HUES64 (cell line): ENCODE measurements around the gene NTF3. TPM values are rescaled to one million over a fixed set of nuclear protein-coding genes. Genes with fewer than 3 reads are reported as not detected.

Source experiments
- H3K27ac ChIP-seq: 2 replicates; pipeline ENCODE4 v1.7.0; 2013; ENCODE audit warnings: low read depth, low read length, inconsistent platforms
- H3K27me3 ChIP-seq: 2 replicates; pipeline ENCODE4 v1.6.1; 2013; ENCODE audit warnings: mild to moderate bottlenecking, low read length; ENCODE audit not compliant: insufficient read depth
- H3K36me3 ChIP-seq: 2 replicates; pipeline ENCODE4 v1.6.1; 2013; ENCODE audit warnings: mild to moderate bottlenecking, low read length; ENCODE audit not compliant: insufficient read depth
- H3K4me1 ChIP-seq: 2 replicates; pipeline ENCODE4 v1.6.1; 2013; ENCODE audit warnings: mild to moderate bottlenecking, low read length, moderate library complexity; ENCODE audit not compliant: insufficient read depth
- H3K4me3 ChIP-seq: 2 replicates; pipeline ENCODE4 v1.5.1; 2013; ENCODE audit warnings: mild to moderate bottlenecking, low read length, moderate library complexity
- H3K9ac ChIP-seq: 2 replicates; pipeline ENCODE4 v1.6.1; 2013; ENCODE audit warnings: mild to moderate bottlenecking, low read depth, low read length
- H3K9me3 ChIP-seq: 2 replicates; pipeline ENCODE4 v1.6.1; 2013; ENCODE audit warnings: low read depth, low read length; ENCODE audit not compliant: insufficient read depth
- whole genome bisulfite sequencing: fragments of 150-250, 120-280 bp; methylation state at CpG from one replicate; pipeline ENCODE4 v1.1.7; 2013; ENCODE audit warnings: missing lambda C conversion rate; 5-methylcytosine and 5-hydroxymethylcytosine counted together
- polyA plus RNA-seq, 2 experiments: library from polyadenylated mRNA; stranded (reverse); fragments of 50-300 nt; gene quantifications; one replicate each; pipeline ENCODE4 v1.2.3, GENCODE V29; 2013

The NTF3 gene
- polyA plus RNA-seq (2013, experiment 1 of 2) = 1.8 TPM
- polyA plus RNA-seq (2013, experiment 2 of 2) = 1.8 TPM

GRCh38 chr12:5432011-5432400 is at the start of gene NTF3:
Gene NTF3 (plus strand): TSS chr12:5432108. CDS start chr12:5432325, 217 bp downstream.
- WGBS = under 1% methylated on average over 34 of the region's 34 CpGs
- Histone ChIP-seq H3K36me3 (no peaks in the 10 kb centered on the region), H3K27ac (no peak within 1 kb of the TSS), H3K9me3 (no peaks in the 10 kb centered on the region), H3K4me1 (peaks cover 26% of the 10 kb centered on the region), H3K4me3 (peak within 1 kb of the TSS; percentile 64), H3K27me3 (peaks cover 81% of the 10 kb centered on the region), H3K9ac (peak within 1 kb of the TSS; percentile 43)

GRCh38 chr12:5384015-5384414 is 47.9 kb upstream of the NTF3 start:
- Histone ChIP-seq H3K36me3 (no peaks in the 10 kb centered on the region), H3K4me3 (no peak overlapping the region), H3K9me3 (no peaks in the 10 kb centered on the region), H3K9ac (no peak overlapping the region), H3K4me1 (no peaks in the 10 kb centered on the region; the same call in 1 of the 2 replicates), H3K27ac (no peak overlapping the region), H3K27me3 (no peaks in the 10 kb centered on the region)
- WGBS = 79% methylated on average over 4 of the region's 4 CpGs

GRCh38 chr12:5388581-5389535 is 43.0 kb upstream of the NTF3 start:
- Histone ChIP-seq H3K9me3 (no peaks in the 10 kb centered on the region), H3K27me3 (no peaks in the 10 kb centered on the region), H3K27ac (no peak overlapping the region), H3K4me1 (no peaks in the 10 kb centered on the region), H3K4me3 (no peak overlapping the region), H3K36me3 (no peaks in the 10 kb centered on the region), H3K9ac (no peak overlapping the region)
- WGBS = 94% methylated on average over 5 of the region's 5 CpGs

- Histone ChIP-seq H3K4me1 (no peaks in the 10 kb centered on the region; the same call in 1 of the 2 replicates), H3K36me3 (no peaks in the 10 kb centered on the region), H3K9me3 (no peaks in the 10 kb centered on the region), H3K27me3 (no peaks in the 10 kb centered on the region), H3K4me3 (no peak overlapping the region), H3K9ac (no peak overlapping the region), H3K27ac (no peak overlapping the region)
- WGBS = 94% methylated on average over 6 of the region's 6 CpGs
These were observed 41.6 kb upstream of the NTF3 start for GRCh38 chr12:5390174-5390799.

- Histone ChIP-seq H3K9me3 (no peaks in the 10 kb centered on the region), H3K9ac (no peak overlapping the region), H3K4me3 (no peak overlapping the region), H3K36me3 (no peaks in the 10 kb centered on the region), H3K4me1 (no peaks in the 10 kb centered on the region; the same call in 1 of the 2 replicates), H3K27ac (no peak overlapping the region), H3K27me3 (no peaks in the 10 kb centered on the region)
- WGBS = 100% methylated on average over 1 of the region's 2 CpGs
These were observed 40.3 kb upstream of the NTF3 start for GRCh38 chr12:5391653-5392052.

GRCh38 chr12:5392961-5393360 is 38.9 kb upstream of the NTF3 start:
- Histone ChIP-seq H3K4me3 (no peak overlapping the region), H3K27me3 (no peaks in the 10 kb centered on the region), H3K9ac (no peak overlapping the region), H3K27ac (no peak overlapping the region), H3K9me3 (no peaks in the 10 kb centered on the region), H3K4me1 (no peaks in the 10 kb centered on the region; the same call in 1 of the 2 replicates), H3K36me3 (no peaks in the 10 kb centered on the region)
- WGBS = 84% methylated on average over 5 of the region's 5 CpGs

GRCh38 chr12:5395443-5396271 is 36.3 kb upstream of the NTF3 start:
- Histone ChIP-seq H3K27me3 (no peaks in the 10 kb centered on the region), H3K27ac (no peak overlapping the region), H3K36me3 (no peaks in the 10 kb centered on the region), H3K9me3 (no peaks in the 10 kb centered on the region), H3K4me1 (no peaks in the 10 kb centered on the region; the same call in 1 of the 2 replicates), H3K9ac (no peak overlapping the region), H3K4me3 (no peak overlapping the region)
- whole genome bisulfite sequencing = 82% methylated on average over 13 of the region's 13 CpGs

GRCh38 chr12:5396541-5396940 is 35.4 kb upstream of the NTF3 start:
- Histone ChIP-seq H3K4me3 (no peak overlapping the region), H3K4me1 (no peaks in the 10 kb centered on the region; the same call in 1 of the 2 replicates), H3K9me3 (no peaks in the 10 kb centered on the region), H3K27me3 (no peaks in the 10 kb centered on the region), H3K27ac (no peak overlapping the region), H3K9ac (no peak overlapping the region), H3K36me3 (no peaks in the 10 kb centered on the region)
- 80% methylated on average over 1 of the region's 1 CpG for WGBS

GRCh38 chr12:5399266-5399665 is 32.6 kb upstream of the NTF3 start:
- Histone ChIP-seq H3K27me3 (no peaks in the 10 kb centered on the region), H3K4me3 (no peak overlapping the region), H3K9ac (no peak overlapping the region), H3K4me1 (no peaks in the 10 kb centered on the region; the same call in 1 of the 2 replicates), H3K36me3 (no peaks in the 10 kb centered on the region), H3K27ac (no peak overlapping the region), H3K9me3 (no peaks in the 10 kb centered on the region)
- WGBS = 93% methylated on average over 2 of the region's 2 CpGs

GRCh38 chr12:5402009-5402935 is 29.6 kb upstream of the NTF3 start:
- WGBS = 96% methylated on average over 8 of the region's 8 CpGs
- H3K9me3 ChIP-seq = no peaks in the 10 kb centered on the region
- no peaks in the 10 kb centered on the region; the same call in 1 of the 2 replicates for H3K4me1 ChIP-seq
- no peak overlapping the region for H3K9ac ChIP-seq
- no peak overlapping the region for H3K27ac ChIP-seq
- no peaks in the 10 kb centered on the region for H3K36me3 ChIP-seq
- H3K4me3 ChIP-seq = no peak overlapping the region
- H3K27me3 ChIP-seq = no peaks in the 10 kb centered on the region
